ENCODE results near the gene SMC1B.

DNA sequence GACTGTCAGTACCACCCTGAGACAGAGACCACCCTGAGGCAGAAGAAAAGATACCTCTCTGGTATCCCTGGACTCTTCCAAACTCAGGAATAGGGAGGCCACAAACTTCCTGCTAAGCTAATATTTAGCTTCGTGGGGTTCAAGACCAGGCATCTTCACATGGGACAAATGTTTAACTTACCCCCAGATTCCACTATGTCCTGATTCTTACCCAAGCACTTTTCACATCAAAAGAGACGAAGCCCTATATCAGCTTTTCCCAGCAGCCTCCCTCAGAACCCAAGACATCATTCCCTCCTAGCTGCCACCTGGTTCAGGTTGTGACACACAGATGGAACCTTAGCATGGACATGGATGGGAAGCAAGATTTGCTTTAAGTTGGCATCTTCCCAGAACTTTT is 32.1 kb downstream of the SMC1B start:
- TF ChIP-seq, protein P1, sequence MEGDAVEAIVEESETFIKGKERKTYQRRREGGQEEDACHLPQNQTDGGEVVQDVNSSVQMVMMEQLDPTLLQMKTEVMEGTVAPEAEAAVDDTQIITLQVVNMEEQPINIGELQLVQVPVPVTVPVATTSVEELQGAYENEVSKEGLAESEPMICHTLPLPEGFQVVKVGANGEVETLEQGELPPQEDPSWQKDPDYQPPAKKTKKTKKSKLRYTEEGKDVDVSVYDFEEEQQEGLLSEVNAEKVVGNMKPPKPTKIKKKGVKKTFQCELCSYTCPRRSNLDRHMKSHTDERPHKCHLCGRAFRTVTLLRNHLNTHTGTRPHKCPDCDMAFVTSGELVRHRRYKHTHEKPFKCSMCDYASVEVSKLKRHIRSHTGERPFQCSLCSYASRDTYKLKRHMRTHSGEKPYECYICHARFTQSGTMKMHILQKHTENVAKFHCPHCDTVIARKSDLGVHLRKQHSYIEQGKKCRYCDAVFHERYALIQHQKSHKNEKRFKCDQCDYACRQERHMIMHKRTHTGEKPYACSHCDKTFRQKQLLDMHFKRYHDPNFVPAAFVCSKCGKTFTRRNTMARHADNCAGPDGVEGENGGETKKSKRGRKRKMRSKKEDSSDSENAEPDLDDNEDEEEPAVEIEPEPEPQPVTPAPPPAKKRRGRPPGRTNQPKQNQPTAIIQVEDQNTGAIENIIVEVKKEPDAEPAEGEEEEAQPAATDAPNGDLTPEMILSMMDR (IDR thresholded peaks at IDR 0.05; ENCODE audit: poor library complexity, severe bottlenecking): no peak
- TF ChIP-seq EZH2 (IDR thresholded peaks at IDR 0.05; ENCODE audit: borderline replicate concordance, insufficient read depth, low read length, poor library complexity, severe bottlenecking): no peak
- no peak for TF ChIP-seq POLR2AphosphoS5 (IDR thresholded peaks at IDR 0.05)
- TF ChIP-seq SMC3 (conservative IDR thresholded peaks at IDR 0.05; ENCODE audit: poor library complexity): no peak
- TF ChIP-seq RAD21 (conservative IDR thresholded peaks at IDR 0.05): no peak
- TF ChIP-seq EP300 (conservative IDR thresholded peaks at IDR 0.05; ENCODE audit: poor library complexity, severe bottlenecking): no peak
- TF ChIP-seq, protein P2, sequence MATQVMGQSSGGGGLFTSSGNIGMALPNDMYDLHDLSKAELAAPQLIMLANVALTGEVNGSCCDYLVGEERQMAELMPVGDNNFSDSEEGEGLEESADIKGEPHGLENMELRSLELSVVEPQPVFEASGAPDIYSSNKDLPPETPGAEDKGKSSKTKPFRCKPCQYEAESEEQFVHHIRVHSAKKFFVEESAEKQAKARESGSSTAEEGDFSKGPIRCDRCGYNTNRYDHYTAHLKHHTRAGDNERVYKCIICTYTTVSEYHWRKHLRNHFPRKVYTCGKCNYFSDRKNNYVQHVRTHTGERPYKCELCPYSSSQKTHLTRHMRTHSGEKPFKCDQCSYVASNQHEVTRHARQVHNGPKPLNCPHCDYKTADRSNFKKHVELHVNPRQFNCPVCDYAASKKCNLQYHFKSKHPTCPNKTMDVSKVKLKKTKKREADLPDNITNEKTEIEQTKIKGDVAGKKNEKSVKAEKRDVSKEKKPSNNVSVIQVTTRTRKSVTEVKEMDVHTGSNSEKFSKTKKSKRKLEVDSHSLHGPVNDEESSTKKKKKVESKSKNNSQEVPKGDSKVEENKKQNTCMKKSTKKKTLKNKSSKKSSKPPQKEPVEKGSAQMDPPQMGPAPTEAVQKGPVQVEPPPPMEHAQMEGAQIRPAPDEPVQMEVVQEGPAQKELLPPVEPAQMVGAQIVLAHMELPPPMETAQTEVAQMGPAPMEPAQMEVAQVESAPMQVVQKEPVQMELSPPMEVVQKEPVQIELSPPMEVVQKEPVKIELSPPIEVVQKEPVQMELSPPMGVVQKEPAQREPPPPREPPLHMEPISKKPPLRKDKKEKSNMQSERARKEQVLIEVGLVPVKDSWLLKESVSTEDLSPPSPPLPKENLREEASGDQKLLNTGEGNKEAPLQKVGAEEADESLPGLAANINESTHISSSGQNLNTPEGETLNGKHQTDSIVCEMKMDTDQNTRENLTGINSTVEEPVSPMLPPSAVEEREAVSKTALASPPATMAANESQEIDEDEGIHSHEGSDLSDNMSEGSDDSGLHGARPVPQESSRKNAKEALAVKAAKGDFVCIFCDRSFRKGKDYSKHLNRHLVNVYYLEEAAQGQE (IDR thresholded peaks at IDR 0.05; ENCODE audit: borderline replicate concordance): no peak
- no peak for TF ChIP-seq MXI1 (conservative IDR thresholded peaks at IDR 0.05; ENCODE audit: poor library complexity, severe bottlenecking)
- no peak for TF ChIP-seq TAF1 (IDR thresholded peaks at IDR 0.05; ENCODE audit: low read depth)
